Thyroid gland (tissue), 4 donors: ENCODE measurements around the gene ZNF821. TPM values are rescaled to one million over a fixed set of nuclear protein-coding genes. Genes with fewer than 3 reads are reported as not detected.
A peak's percentile ranks its signal among the peaks of the same experiment; 100 is the strongest.

Experiments
- DNase-seq, 2 donors: peaks; one replicate each; pipeline ENCODE4 v3.0.0-alpha.2; 2019
- H3K27ac ChIP-seq, 3 donors: fragments of 200-600 bp; sonication (generic); 1 replicate in 2 of 3; 2 replicates in 1 of 3; pipeline ENCODE4 v1.5.1; 2016 to 2019; ENCODE audit warnings: mild to moderate bottlenecking in 1 of 3, moderate library complexity in 1 of 3
- H3K27me3 ChIP-seq: fragments of 200-600 bp; sonication (generic); one replicate; pipeline ENCODE4 v1.5.1; 2019
- H3K36me3 ChIP-seq, 2 donors: fragments of 200-600 bp; sonication (generic); one replicate each; pipeline ENCODE4 v1.5.1; 2016 to 2019
- H3K4me1 ChIP-seq, 2 donors: fragments of 200-600 bp; sonication (generic); one replicate each; pipeline ENCODE4 v1.5.1; 2017 to 2019
- H3K4me3 ChIP-seq, 3 donors: fragments of 200-600 bp; sonication (generic); replicated peaks in 1 of 3; 1 replicate in 2 of 3; 2 replicates in 1 of 3; pipeline ENCODE4 v1.5.1; 2016; ENCODE audit warnings: mild to moderate bottlenecking in 1 of 3
- H3K9me3 ChIP-seq: fragments of 200-600 bp; sonication (generic); one replicate; pipeline ENCODE4 v1.5.1; 2017
- CTCF ChIP-seq, 6 experiments: fragments of 200-600 bp in 3 of 6; fragments of 450-650 bp in 3 of 6; sonication (generic) in 3 of 6; IDR thresholded peaks; one replicate each; pipeline ENCODE4 v1.5.1; 2016 to 2019; ENCODE audit warnings: antibody characterized with exemption in 6 of 6, mild to moderate bottlenecking in 2 of 6, inconsistent platforms in 1 of 6, moderate library complexity in 1 of 6
- POLR2A ChIP-seq, 2 donors: fragments of 450-650 bp; IDR thresholded peaks; one replicate each; pipeline ENCODE4 v1.6.1; 2017; ENCODE audit warnings: antibody characterized with exemption in 2 of 2, mild to moderate bottlenecking in 2 of 2, moderate library complexity in 1 of 2
- WGBS, 2 donors: methylation state at CpG; one replicate each; pipeline ENCODE4 v1.1.5; 2017; 5-methylcytosine and 5-hydroxymethylcytosine counted together
- intact Hi-C: fragments of 100-400 bp; cut with DNase I; formaldehyde crosslinking; loops from one replicate; pipeline ENCODE4 v1.15.1; 2023
- total RNA-seq, 4 donors: library from RNA; depleted of rRNA; stranded (reverse); fragments of >200 nt; gene quantifications; one replicate each; pipeline ENCODE4 v1.2.3, GENCODE V29; 2016

ZNF821 gene
- total RNA-seq, 4 donors from 2014 or later: 7.9 to 17.8 (median 11.6) TPM

DNA sequence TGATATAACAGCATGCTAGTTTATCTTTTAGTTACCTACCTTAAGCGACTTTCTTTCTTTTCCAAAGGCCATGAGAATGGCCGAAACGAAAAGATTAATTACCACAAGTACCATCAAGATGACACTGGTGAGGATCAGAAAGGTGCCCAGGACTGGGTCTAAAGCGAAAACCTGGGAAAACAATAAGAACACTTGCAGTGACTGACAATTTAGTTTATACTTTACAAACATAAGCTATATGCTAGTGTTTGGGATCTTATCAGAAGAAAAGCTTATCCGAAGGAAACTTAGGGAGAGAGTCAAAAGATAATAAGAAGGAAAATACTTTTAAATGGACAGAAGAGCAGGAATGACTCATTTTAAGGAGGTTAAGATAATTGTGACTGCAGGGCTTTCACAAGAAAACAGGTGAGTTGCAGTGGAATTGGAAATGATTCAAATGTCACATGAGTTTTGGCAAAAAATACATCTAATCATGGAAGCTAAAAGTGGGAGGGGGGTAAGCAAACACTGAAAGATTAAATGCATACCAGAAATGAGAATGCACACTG, 46.1 kb upstream of the ZNF821 start:
- H3K4me1 ChIP-seq: peaks cover 3 to 24% of the 10 kb centered on the region in 2 donors
- no peak for DNase-seq
- H3K27me3 ChIP-seq: no peaks in the 10 kb centered on the region
- H3K36me3 ChIP-seq: peaks cover 23 to 40% of the 10 kb centered on the region in 2 donors
- WGBS, 2 donors: 94% methylated on average over 5 of the region's 5 CpGs
- H3K4me3 ChIP-seq: no peak overlapping the region
- intact Hi-C loops: no loop called here
- H3K27ac ChIP-seq: no peak overlapping the region
- TF ChIP-seq POLR2A (IDR thresholded peaks at IDR 0.05) (no peak), CTCF (IDR thresholded peaks at IDR 0.05) (no peak)
- H3K9me3 ChIP-seq: no peaks in the 10 kb centered on the region

DNA sequence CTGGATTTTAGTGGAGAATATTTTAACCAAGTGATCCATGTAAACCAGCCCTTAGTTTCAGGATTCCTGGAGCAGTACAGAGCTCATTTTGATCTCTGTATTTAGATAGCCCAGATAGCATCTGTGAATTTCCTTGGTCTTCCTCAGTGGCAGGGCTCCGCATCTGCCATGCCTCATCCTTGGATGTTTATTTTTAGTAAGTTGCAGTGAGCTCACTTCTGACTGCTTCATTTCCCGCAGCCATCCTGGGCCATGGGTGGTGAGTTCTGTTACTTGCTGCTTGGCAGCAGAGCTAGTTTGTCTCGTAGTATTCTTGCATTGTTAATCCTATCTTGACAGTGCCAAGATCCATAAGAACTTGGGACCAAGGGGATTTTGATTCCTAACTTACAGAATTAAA, 45.1 kb upstream of the ZNF821 start:
- Histone ChIP-seq H3K9me3 (no peaks in the 10 kb centered on the region), H3K27ac (peak overlapping the region in 1 of 3 donors; percentile 4), H3K27me3 (no peaks in the 10 kb centered on the region), H3K4me1 (peaks cover 3 to 24% of the 10 kb centered on the region in 2 donors), H3K4me3 (no peak overlapping the region), H3K36me3 (peaks cover 30 to 40% of the 10 kb centered on the region in 2 donors)
- intact Hi-C loops: no loop called here
- no peak for DNase-seq
- TF ChIP-seq CTCF (IDR thresholded peaks at IDR 0.05) (no peak), POLR2A (IDR thresholded peaks at IDR 0.05) (no peak)
- WGBS, 2 donors: 59 to 67% methylated on average over 3 of the region's 3 CpGs

DNA sequence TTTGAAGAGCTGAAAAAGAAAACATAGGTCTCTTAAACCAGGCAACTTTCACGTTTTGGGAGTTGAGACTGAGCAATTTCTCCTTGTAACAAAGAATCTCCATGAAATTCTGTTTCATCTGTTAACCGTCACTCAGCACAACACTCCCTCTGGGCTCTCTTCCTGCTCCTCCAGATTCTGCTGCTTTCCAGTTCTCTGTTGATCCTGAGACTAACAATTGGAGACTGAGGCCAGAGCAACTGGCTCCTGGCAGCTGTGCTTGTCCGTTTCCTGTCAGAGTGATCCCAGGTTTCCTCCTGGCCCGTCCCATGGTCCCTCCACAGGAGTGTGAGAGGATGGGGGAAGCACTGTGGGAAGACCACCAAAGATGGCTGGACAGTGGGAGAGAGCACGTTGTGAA, 43.8 kb upstream of the ZNF821 start:
- intact Hi-C loops: no loop called here
- peaks cover 43 to 49% of the 10 kb centered on the region in 2 donors for H3K36me3 ChIP-seq

GRCh38 chr16:71927383-71927782, 43.4 kb upstream of the ZNF821 start:
- Histone ChIP-seq H3K27ac (peak overlapping the region; percentile 58 to 73 (median 68)), H3K36me3 (peaks cover 47 to 53% of the 10 kb centered on the region in 2 donors), H3K4me1 (peaks cover 3 to 24% of the 10 kb centered on the region in 2 donors), H3K27me3 (no peaks in the 10 kb centered on the region), H3K9me3 (no peaks in the 10 kb centered on the region), H3K4me3 (no peak overlapping the region)
- 31 to 40% methylated on average over 3 of the region's 3 CpGs for WGBS, 2 donors
- intact Hi-C loops: no loop called here
- no peak for TF ChIP-seq CTCF (IDR thresholded peaks at IDR 0.05)
- TF ChIP-seq POLR2A (IDR thresholded peaks at IDR 0.05): no peak
- peak; percentile 76 to 84 for DNase-seq

More for the DNA sequence above, 43.8 kb upstream of the ZNF821 start:
- no peak for DNase-seq
- no peaks in the 10 kb centered on the region for H3K27me3 ChIP-seq
- no peaks in the 10 kb centered on the region for H3K9me3 ChIP-seq
- peaks cover 3 to 24% of the 10 kb centered on the region in 2 donors for H3K4me1 ChIP-seq
- no peak overlapping the region for H3K4me3 ChIP-seq
- TF ChIP-seq POLR2A (IDR thresholded peaks at IDR 0.05) (no peak), CTCF (IDR thresholded peaks at IDR 0.05) (no peak)
- WGBS, 2 donors: 35 to 56% methylated on average over 5 of the region's 5 CpGs
- peak overlapping the region in 2 of 3 donors; percentile 35 to 73 for H3K27ac ChIP-seq

DNA sequence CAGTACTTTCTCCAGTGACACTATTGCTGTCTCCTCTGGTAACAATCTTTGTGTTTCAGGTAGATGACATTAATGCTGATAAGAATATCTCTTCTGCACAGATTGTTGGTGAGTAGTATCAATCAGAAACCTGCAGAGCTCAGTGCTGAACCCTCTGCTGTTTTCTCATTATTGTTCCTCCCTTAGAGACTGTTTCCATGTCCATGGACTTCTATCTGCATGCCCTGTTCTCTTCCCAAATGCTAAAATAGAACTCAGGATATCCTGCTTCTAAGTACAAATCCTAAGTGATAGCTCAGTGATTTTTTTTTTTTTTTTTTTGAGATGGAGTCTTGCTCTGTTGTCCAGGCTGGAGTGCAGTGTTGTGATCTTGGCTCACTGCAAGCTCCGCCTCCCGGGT, 40.7 kb upstream of the ZNF821 start:
- Histone ChIP-seq H3K9me3 (no peaks in the 10 kb centered on the region), H3K36me3 (peaks cover 67 to 77% of the 10 kb centered on the region in 2 donors), H3K27ac (no peak overlapping the region), H3K27me3 (no peaks in the 10 kb centered on the region), H3K4me3 (no peak overlapping the region), H3K4me1 (peaks cover 3 to 19% of the 10 kb centered on the region in 2 donors)
- no peak for DNase-seq
- 88 to 97% methylated on average over 2 of the region's 2 CpGs for WGBS, 2 donors
- TF ChIP-seq POLR2A (IDR thresholded peaks at IDR 0.05) (no peak), CTCF (IDR thresholded peaks at IDR 0.05) (no peak)
- intact Hi-C loops: no loop called here
